ENCODE measurements around the gene HAGHL.

Gene HAGHL

GRCh38 chr16:766820-767640 lies 40.1 kb downstream of the HAGHL start:
- H3K9me3 ChIP-seq (ENCODE audit: low read length), result no peaks in the 10 kb centered on the region
- no peak overlapping the region for H3K27ac ChIP-seq (ENCODE audit: low read depth, low read length, poor library complexity, severe bottlenecking)
- no peaks in the 10 kb centered on the region for H3F3A ChIP-seq (ENCODE audit: insufficient read depth, low read length)
- H3K9ac ChIP-seq (ENCODE audit: low read length), result no peak overlapping the region
- no peaks in the 10 kb centered on the region for H3K36me3 ChIP-seq (ENCODE audit: insufficient read depth, low read length)
- H2AFZ ChIP-seq (ENCODE audit: low read length), result no peak overlapping the region
- H3K4me1 ChIP-seq (ENCODE audit: insufficient read depth, low read length, severe bottlenecking), result no peaks in the 10 kb centered on the region
- H3K4me2 ChIP-seq (ENCODE audit: low read length), result no peak overlapping the region
- H4K20me1 ChIP-seq (ENCODE audit: insufficient read depth, low read length), result no peaks in the 10 kb centered on the region
- H3K4me3 ChIP-seq (ENCODE audit: low read depth, low read length, poor library complexity, severe bottlenecking), result no peak overlapping the region
- TF ChIP-seq CTCF (IDR thresholded peaks at IDR 0.05; ENCODE audit: low read length) (no peak), EZH2 (IDR thresholded peaks at IDR 0.05; ENCODE audit: borderline replicate concordance, low read length) (no peak)
- no peaks in the 10 kb centered on the region for H3K27me3 ChIP-seq (ENCODE audit: insufficient read depth, low read length)
- H3K79me2 ChIP-seq (ENCODE audit: insufficient read depth, low read length), result no peaks in the 10 kb centered on the region
- no peaks in the 10 kb centered on the region for H3K9me2 ChIP-seq (ENCODE audit: low read depth, low read length)

GRCh38 chr16:767743-768235 lies 40.9 kb downstream of the HAGHL start:
- Histone ChIP-seq H2AFZ (ENCODE audit: low read length) (no peak overlapping the region), H3K4me1 (ENCODE audit: insufficient read depth, low read length, severe bottlenecking) (no peaks in the 10 kb centered on the region), H3K4me2 (ENCODE audit: low read length) (no peak overlapping the region), H3K9me3 (ENCODE audit: low read length) (no peaks in the 10 kb centered on the region), H3K79me2 (ENCODE audit: insufficient read depth, low read length) (no peaks in the 10 kb centered on the region), H3K9me2 (ENCODE audit: low read depth, low read length) (no peaks in the 10 kb centered on the region), H3F3A (ENCODE audit: insufficient read depth, low read length) (no peaks in the 10 kb centered on the region), H3K4me3 (ENCODE audit: low read depth, low read length, poor library complexity, severe bottlenecking) (no peak overlapping the region), H3K27me3 (ENCODE audit: insufficient read depth, low read length) (no peaks in the 10 kb centered on the region), H4K20me1 (ENCODE audit: insufficient read depth, low read length) (no peaks in the 10 kb centered on the region), H3K36me3 (ENCODE audit: insufficient read depth, low read length) (no peaks in the 10 kb centered on the region), H3K9ac (ENCODE audit: low read length) (no peak overlapping the region), H3K27ac (ENCODE audit: low read depth, low read length, poor library complexity, severe bottlenecking) (no peak overlapping the region)
- no peak for TF ChIP-seq EZH2 (IDR thresholded peaks at IDR 0.05; ENCODE audit: borderline replicate concordance, low read length)
- no peak for TF ChIP-seq CTCF (IDR thresholded peaks at IDR 0.05; ENCODE audit: low read length)

GRCh38 chr16:768428-768827 lies 41.5 kb downstream of the HAGHL start:
- Histone ChIP-seq H3F3A (ENCODE audit: insufficient read depth, low read length) (no peaks in the 10 kb centered on the region), H3K9ac (ENCODE audit: low read length) (no peak overlapping the region), H3K27me3 (ENCODE audit: insufficient read depth, low read length) (no peaks in the 10 kb centered on the region), H3K79me2 (ENCODE audit: insufficient read depth, low read length) (no peaks in the 10 kb centered on the region), H3K4me2 (ENCODE audit: low read length) (no peak overlapping the region), H3K4me3 (ENCODE audit: low read depth, low read length, poor library complexity, severe bottlenecking) (no peak overlapping the region), H3K9me2 (ENCODE audit: low read depth, low read length) (no peaks in the 10 kb centered on the region), H3K4me1 (ENCODE audit: insufficient read depth, low read length, severe bottlenecking) (no peaks in the 10 kb centered on the region), H4K20me1 (ENCODE audit: insufficient read depth, low read length) (no peaks in the 10 kb centered on the region), H2AFZ (ENCODE audit: low read length) (no peak overlapping the region), H3K36me3 (ENCODE audit: insufficient read depth, low read length) (no peaks in the 10 kb centered on the region), H3K9me3 (ENCODE audit: low read length) (no peaks in the 10 kb centered on the region), H3K27ac (ENCODE audit: low read depth, low read length, poor library complexity, severe bottlenecking) (no peak overlapping the region)
- no peak for TF ChIP-seq EZH2 (IDR thresholded peaks at IDR 0.05; ENCODE audit: borderline replicate concordance, low read length)
- TF ChIP-seq CTCF (IDR thresholded peaks at IDR 0.05; ENCODE audit: low read length), result no peak

Data from OCI-LY1 (cell line).